HCT116 (cell line): ENCODE data around the gene PHF21A. TPM values are rescaled to one million over a fixed set of nuclear protein-coding genes. Genes with fewer than 3 reads are reported as not detected.

ENCODE experiments used
- ATAC-seq: fragments of 200-7000 bp; cut with Tn5 transposase; 2 replicates; pipeline ENCODE4 v1.9.1; 2020; ENCODE audit warnings: mild to moderate bottlenecking, moderate library complexity
- BruUV-seq: library from RNA; stranded (reverse); fragments of 400-500 nt; replicated peaks from 2 replicates; lab custom pipeline; 2021; lab: Mats Ljungman, UMichigan
- CTCF ChIA-PET: fragments of 300-600 bp; sonication (Branson Sonifier 250); formaldehyde crosslinking; loops from one replicate; lab custom pipeline; 2021; ENCODE audit warnings: antibody characterized with exemption; lab: Charles Lee
- POLR2A ChIA-PET: fragments of 300-600, 350-600 bp; sonication (Branson Sonifier 250); formaldehyde crosslinking; loops from one replicate; lab custom pipeline; 2021; ENCODE audit warnings: antibody characterized with exemption; lab: Charles Lee
- RAD21 ChIA-PET, 2 experiments: fragments of 300-600 bp; sonication (Branson Sonifier 250); formaldehyde crosslinking; loops; one replicate each; lab custom pipeline; 2023; ENCODE audit warnings: low total read pairs in 2 of 2; ENCODE audit not compliant: uncharacterized antibody in 2 of 2, unreplicated experiment in 2 of 2, low non-redundant PET in 1 of 2; lab: Charles Lee
- DNase-seq: peaks from one replicate; pipeline ENCODE4 v3.0.0-alpha.2; 2010; ENCODE audit warnings: low read depth, low spot score
- H2AFZ ChIP-seq: fragments of 200-600 bp; shearing (Covaris generic), sonication (generic); 2 replicates; pipeline ENCODE4 v1.6.1; 2017; ENCODE audit warnings: low read depth, mixed run types, mixed read lengths, antibody characterized with exemption, low read length; ENCODE audit not compliant: poor library complexity, severe bottlenecking
- H3K27ac ChIP-seq: 2 replicates; pipeline ENCODE4 v1.5.1; 2012; ENCODE audit warnings: low read depth, low read length
- H3K27me3 ChIP-seq: fragments of 200-600 bp; sonication (generic); 2 replicates; pipeline ENCODE4 v1.6.1; 2016; ENCODE audit warnings: mixed run types, low read length, mixed read lengths; ENCODE audit not compliant: insufficient read depth
- H3K36me3 ChIP-seq, 2 experiments: fragments of 200-500 bp in 1 of 2; fragments of 200-600 bp in 1 of 2; sonication (Bioruptor generic) in 1 of 2; sonication (generic) in 1 of 2; 2 replicates each; pipeline versions ENCODE4 v1.5.1 to v1.6.1; 2014 to 2016; ENCODE audit warnings: low read length in 2 of 2, inconsistent platforms in 1 of 2, mixed read lengths in 1 of 2, mixed run types in 1 of 2; ENCODE audit not compliant: insufficient read depth in 2 of 2, control insufficient read depth in 1 of 2
- H3K4me1 ChIP-seq, 2 experiments: fragments of 200-600 bp in 1 of 2; sonication (generic) in 1 of 2; 2 replicates each; pipeline versions ENCODE4 v1.5.1 to v1.6.1; 2012 to 2017; ENCODE audit warnings: low read length in 2 of 2, inconsistent platforms in 1 of 2, mild to moderate bottlenecking in 1 of 2, mixed read lengths in 1 of 2, mixed run types in 1 of 2, moderate library complexity in 1 of 2; ENCODE audit not compliant: insufficient read depth in 2 of 2, control insufficient read depth in 1 of 2
- H3K4me2 ChIP-seq: fragments of 200-600 bp; sonication (generic); 2 replicates; pipeline ENCODE4 v1.6.1; 2017; ENCODE audit warnings: mixed run types, low read length, mixed read lengths
- H3K4me3 ChIP-seq, 2 experiments: fragments of 200-600 bp in 1 of 2; sonication (generic) in 1 of 2; replicated peaks in 1 of 2; 2 replicates each; pipeline ENCODE4 v1.5.1; 2011 to 2016; ENCODE audit warnings: low read length in 2 of 2, control low read depth in 1 of 2, low read depth in 1 of 2, mild to moderate bottlenecking in 1 of 2, mixed read lengths in 1 of 2, mixed run types in 1 of 2
- H3K79me2 ChIP-seq: fragments of 200-600 bp; sonication (generic); 2 replicates; pipeline ENCODE4 v1.6.1; 2017; ENCODE audit warnings: mild to moderate bottlenecking, mixed run types, low read length, moderate library complexity, mixed read lengths; ENCODE audit not compliant: insufficient read depth
- H3K9ac ChIP-seq: fragments of 200-600 bp; sonication (generic); 2 replicates; pipeline ENCODE4 v1.6.1; 2016; ENCODE audit warnings: low read length, mixed read lengths
- H3K9me2 ChIP-seq: fragments of 200-600 bp; sonication (generic), shearing (Covaris generic); 2 replicates; pipeline ENCODE4 v1.6.1; 2017; ENCODE audit warnings: mixed run types, mild to moderate bottlenecking, moderate library complexity; ENCODE audit not compliant: insufficient read depth
- H3K9me3 ChIP-seq, 2 experiments: fragments of 200-500 bp in 1 of 2; fragments of 200-600 bp in 1 of 2; sonication (Bioruptor generic) in 1 of 2; sonication (generic) in 1 of 2; 2 replicates each; pipeline ENCODE4 v1.6.1; 2014 to 2017; ENCODE audit warnings: low read length in 2 of 2, mixed read lengths in 2 of 2, inconsistent platforms in 1 of 2, low read depth in 1 of 2, mild to moderate bottlenecking in 1 of 2, mixed run types in 1 of 2, moderate library complexity in 1 of 2; ENCODE audit not compliant: control insufficient read depth in 1 of 2, insufficient read depth in 1 of 2
- H4K20me1 ChIP-seq: fragments of 200-600 bp; sonication (generic), shearing (Covaris generic); 2 replicates; pipeline ENCODE4 v1.6.1; 2017; ENCODE audit warnings: mixed run types, mild to moderate bottlenecking, moderate library complexity; ENCODE audit not compliant: insufficient read depth
- CBX3 ChIP-seq: IDR thresholded peaks from 2 replicates; pipeline ENCODE4 v1.6.1; 2012; ENCODE audit warnings: low read depth
- CEBPB ChIP-seq: IDR thresholded peaks from 2 replicates; pipeline ENCODE4 v1.6.1; 2012; ENCODE audit warnings: low read depth
- EGR1 ChIP-seq: IDR thresholded peaks from 2 replicates; pipeline ENCODE4 v1.6.1; 2012; ENCODE audit warnings: low read depth
- ELF1 ChIP-seq: IDR thresholded peaks from 2 replicates; pipeline ENCODE4 v1.6.1; 2012; ENCODE audit warnings: low read depth, borderline replicate concordance
- EZH2 ChIP-seq: fragments of 200-600 bp; sonication (generic); IDR thresholded peaks from 2 replicates; pipeline ENCODE4 v1.6.1; 2017; ENCODE audit warnings: antibody characterized with exemption, mixed run types
- FOSL1 ChIP-seq: IDR thresholded peaks from 2 replicates; pipeline ENCODE4 v1.6.1; 2012; ENCODE audit warnings: low read depth
- JUND ChIP-seq: IDR thresholded peaks from 2 replicates; pipeline ENCODE4 v1.6.1; 2012
- POLR2A ChIP-seq: IDR thresholded peaks from 2 replicates; pipeline ENCODE4 v1.7.0; 2011; ENCODE audit warnings: borderline replicate concordance; ENCODE audit not compliant: insufficient read depth, insufficient read length; ENCODE audit errors: extremely low read depth
- RAD21 ChIP-seq: IDR thresholded peaks from 2 replicates; pipeline ENCODE4 v1.6.1; 2012; ENCODE audit warnings: low read depth, mild to moderate bottlenecking
- SIN3A ChIP-seq: IDR thresholded peaks from 2 replicates; pipeline ENCODE4 v1.6.1; 2012; ENCODE audit warnings: low read depth
- SP1 ChIP-seq: IDR thresholded peaks from 2 replicates; pipeline ENCODE4 v1.6.1; 2012; ENCODE audit warnings: low read depth
- SRF ChIP-seq: IDR thresholded peaks from 2 replicates; pipeline ENCODE4 v1.6.1; 2012; ENCODE audit warnings: low read depth
- TCF7L2 ChIP-seq: IDR thresholded peaks from 2 replicates; pipeline ENCODE4 v1.7.0; 2011; ENCODE audit warnings: borderline replicate concordance, inconsistent platforms; ENCODE audit not compliant: insufficient read depth, insufficient read length; ENCODE audit errors: extremely low read depth
- ZFX ChIP-seq: fragments of 450-650 bp; IDR thresholded peaks from 2 replicates; pipeline ENCODE4 v1.6.1; 2017
- ZNF274 ChIP-seq: fragments of 200-500 bp; sonication (Bioruptor generic); IDR thresholded peaks from 2 replicates; pipeline ENCODE4 v1.6.1; 2014; ENCODE audit warnings: mild to moderate bottlenecking, low read depth, low read length, inconsistent platforms
- intact Hi-C: fragments of 100-400 bp; cut with micrococcal nuclease; formaldehyde crosslinking; loops from 2 replicates; pipeline ENCODE4 v1.10.0; 2022
- total RNA-seq: library from RNA; stranded (reverse); gene quantifications from one replicate; pipeline ENCODE4 v1.2.1, GENCODE V29; 2021; ENCODE audit not compliant: unreplicated experiment
- TF ChIP-seq, protein P1 (sequence below), 3 experiments: fragments of 200-600 bp in 1 of 3; sonication (generic) in 1 of 3; IDR thresholded peaks in 2 of 3; conservative IDR thresholded peaks in 1 of 3; 2 replicates each; pipeline ENCODE4 v1.5.1; 2012 to 2017; ENCODE audit warnings: low read depth in 2 of 3, low read length in 2 of 3, antibody characterized with exemption in 1 of 3, borderline replicate concordance in 1 of 3, control low read depth in 1 of 3, mild to moderate bottlenecking in 1 of 3, mixed read lengths in 1 of 3, mixed run types in 1 of 3, moderate library complexity in 1 of 3; ENCODE audit not compliant: insufficient read depth in 1 of 3

Gene PHF21A
- total RNA-seq, 1 experiment from 2014 or later, result 27.0 TPM

DNA sequence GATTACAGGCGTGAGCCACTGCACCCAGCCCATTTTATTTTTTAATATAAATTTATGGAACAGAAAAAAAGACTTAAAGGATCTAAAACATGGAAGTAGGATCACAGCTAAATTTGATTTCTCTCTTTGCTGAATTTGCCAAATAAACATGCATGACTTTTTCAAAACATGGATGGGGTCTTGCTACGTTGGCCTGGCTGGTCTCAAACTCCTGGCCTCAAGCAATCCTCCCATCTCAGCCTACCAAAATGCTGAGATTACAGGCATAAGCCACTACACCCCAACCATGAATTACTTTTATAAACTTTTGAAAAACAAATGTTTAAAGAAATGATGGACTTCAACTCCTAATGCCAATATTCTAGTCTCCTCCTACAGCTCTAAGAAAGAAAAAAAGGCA is 61.2 kb downstream of the PHF21A start:
- CTCF ChIA-PET, result no interaction called here
- no peak overlapping the region for H2AFZ ChIP-seq
- no peaks in the 10 kb centered on the region for H3K9me2 ChIP-seq
- no peaks in the 10 kb centered on the region for H3K9me3 ChIP-seq
- ATAC-seq (no peak), DNase-seq (no peak)
- H3K79me2 ChIP-seq, result no peaks in the 10 kb centered on the region
- no peak overlapping the region for H3K4me2 ChIP-seq
- no peak overlapping the region for H3K27ac ChIP-seq
- H3K4me3 ChIP-seq, result no peak overlapping the region
- no peak overlapping the region for H3K9ac ChIP-seq
- RAD21 ChIA-PET, result no interaction called here
- POLR2A ChIA-PET, result interaction anchor here (0.9 to 1.6 kb wide), 2 partner anchors 13 to 53 kb away, joined by 3 to 4 read pairs; no protein-coding TSS in a partner anchor
- TF ChIP-seq, protein P1, sequence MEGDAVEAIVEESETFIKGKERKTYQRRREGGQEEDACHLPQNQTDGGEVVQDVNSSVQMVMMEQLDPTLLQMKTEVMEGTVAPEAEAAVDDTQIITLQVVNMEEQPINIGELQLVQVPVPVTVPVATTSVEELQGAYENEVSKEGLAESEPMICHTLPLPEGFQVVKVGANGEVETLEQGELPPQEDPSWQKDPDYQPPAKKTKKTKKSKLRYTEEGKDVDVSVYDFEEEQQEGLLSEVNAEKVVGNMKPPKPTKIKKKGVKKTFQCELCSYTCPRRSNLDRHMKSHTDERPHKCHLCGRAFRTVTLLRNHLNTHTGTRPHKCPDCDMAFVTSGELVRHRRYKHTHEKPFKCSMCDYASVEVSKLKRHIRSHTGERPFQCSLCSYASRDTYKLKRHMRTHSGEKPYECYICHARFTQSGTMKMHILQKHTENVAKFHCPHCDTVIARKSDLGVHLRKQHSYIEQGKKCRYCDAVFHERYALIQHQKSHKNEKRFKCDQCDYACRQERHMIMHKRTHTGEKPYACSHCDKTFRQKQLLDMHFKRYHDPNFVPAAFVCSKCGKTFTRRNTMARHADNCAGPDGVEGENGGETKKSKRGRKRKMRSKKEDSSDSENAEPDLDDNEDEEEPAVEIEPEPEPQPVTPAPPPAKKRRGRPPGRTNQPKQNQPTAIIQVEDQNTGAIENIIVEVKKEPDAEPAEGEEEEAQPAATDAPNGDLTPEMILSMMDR (IDR thresholded peaks at IDR 0.05 in 2 of 3, conservative IDR thresholded peaks at IDR 0.05 in 1 of 3; ENCODE audit: borderline replicate concordance in 1 of 3, insufficient read depth in 1 of 3, low read depth in 2 of 3, low read length in 2 of 3), result no peak
- TF ChIP-seq JUND (no peak), CBX3 (no peak), FOSL1 (no peak), POLR2A (no peak), SIN3A (no peak)
- intact Hi-C loops, result no loop called here
- H3K36me3 ChIP-seq, result no peaks in the 10 kb centered on the region
- H3K27me3 ChIP-seq, result no peaks in the 10 kb centered on the region
- no peaks in the 10 kb centered on the region for H3K4me1 ChIP-seq
- H4K20me1 ChIP-seq, result no peaks in the 10 kb centered on the region
- no TSS peak for BruUV-seq

DNA sequence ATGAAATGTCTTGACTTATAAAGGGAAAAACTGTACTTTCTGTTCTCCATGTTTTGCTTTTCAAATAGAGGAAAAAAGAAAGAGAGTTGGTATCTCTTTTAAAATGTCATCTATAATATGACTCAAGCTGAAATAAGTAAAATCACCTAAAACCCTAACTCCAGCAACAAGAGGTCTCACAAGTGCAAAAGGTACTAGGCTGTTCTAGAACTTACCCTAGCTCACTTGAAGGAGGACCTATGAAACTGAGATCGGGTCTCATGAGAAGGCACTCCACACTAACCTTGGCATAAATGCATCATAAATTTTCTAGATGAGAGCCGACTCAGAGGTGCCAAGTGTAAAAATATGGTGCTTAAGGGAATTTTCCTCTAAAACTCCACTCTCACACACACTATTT is 63.8 kb downstream of the PHF21A start:
- DNase-seq (no peak), ATAC-seq (no peak)
- Histone ChIP-seq H3K27ac (no peak overlapping the region), H3K9ac (no peak overlapping the region), H3K36me3 (no peaks in the 10 kb centered on the region), H3K4me1 (no peaks in the 10 kb centered on the region), H3K9me3 (no peaks in the 10 kb centered on the region), H3K4me2 (no peak overlapping the region), H2AFZ (no peak overlapping the region), H3K9me2 (no peaks in the 10 kb centered on the region), H3K79me2 (no peaks in the 10 kb centered on the region), H4K20me1 (no peaks in the 10 kb centered on the region), H3K4me3 (no peak overlapping the region), H3K27me3 (no peaks in the 10 kb centered on the region)
- TF ChIP-seq CEBPB (no peak), ZNF274 (no peak), SP1 (no peak), ZFX (no peak), ELF1 (no peak), RAD21 (no peak), SRF (no peak), JUND (no peak), EGR1 (no peak), EZH2 (no peak), TCF7L2 (no peak)
- no TSS peak for BruUV-seq
- intact Hi-C loops, result no loop called here
- RAD21 ChIA-PET, result no interaction called here
- POLR2A ChIA-PET, result no interaction called here
- CTCF ChIA-PET, result no interaction called here
